EL (cell line): ENCODE data around the gene SERTAD1.
"Not testable (repeated sequence)": the region's sequence is repeated elsewhere in the genome, so short reads cannot be mapped to it uniquely, and the experiment has no call there.

ENCODE experiments used
- DNase-seq: peaks from one replicate; pipeline ENCODE4 v3.0.0-alpha.2; 2016

SERTAD1 gene

DNA sequence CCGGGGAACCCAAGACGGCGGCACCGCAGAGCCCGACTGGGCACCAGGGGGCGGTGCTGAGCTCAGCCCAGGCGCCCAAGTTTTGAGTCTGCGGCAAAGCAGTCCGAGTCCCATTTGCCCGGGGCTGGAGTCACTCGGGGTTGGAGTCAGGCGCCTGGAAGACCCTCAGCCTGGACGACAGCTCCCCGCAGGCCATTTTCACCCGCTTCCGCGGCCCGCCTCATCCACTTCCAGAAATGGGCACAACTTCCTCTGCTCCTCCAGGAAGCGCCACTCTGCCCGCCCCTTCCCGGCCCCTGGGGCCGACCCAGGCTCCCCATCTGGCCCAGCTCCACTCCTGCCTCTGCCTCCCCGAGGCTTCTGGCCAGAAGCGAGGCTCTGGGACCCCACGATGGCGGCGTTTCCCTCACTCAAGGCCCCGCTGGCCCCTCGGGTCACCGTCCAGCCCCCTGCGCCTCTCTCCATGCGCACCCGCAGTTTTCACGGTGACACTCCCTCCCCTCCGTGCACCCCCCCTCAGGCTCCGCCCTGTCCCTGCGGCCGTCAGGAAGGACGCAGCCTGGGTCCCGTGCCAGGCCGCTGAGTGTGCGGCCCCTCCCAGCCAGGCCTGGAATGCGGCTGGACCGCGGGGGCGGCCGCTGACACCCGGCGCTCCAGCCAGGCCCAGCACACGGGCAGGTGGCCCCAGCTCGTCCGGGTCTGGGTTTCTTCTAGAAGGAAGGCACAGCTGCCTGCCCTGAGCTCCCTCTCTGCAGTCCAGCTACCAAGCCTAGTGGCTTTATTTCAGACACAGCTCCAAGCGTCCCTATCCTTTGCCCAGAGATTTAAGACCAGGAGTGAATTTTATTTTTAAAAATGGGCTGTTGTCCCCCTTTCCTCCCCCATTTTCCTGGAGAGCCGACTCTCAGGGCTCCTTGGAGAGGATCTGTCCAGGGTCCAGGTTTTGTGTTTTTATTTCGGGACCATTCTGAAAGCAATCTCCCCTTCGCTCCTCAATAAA, 4.7 kb downstream of the SERTAD1 start:
- peak; percentile 95 for DNase-seq

DNA sequence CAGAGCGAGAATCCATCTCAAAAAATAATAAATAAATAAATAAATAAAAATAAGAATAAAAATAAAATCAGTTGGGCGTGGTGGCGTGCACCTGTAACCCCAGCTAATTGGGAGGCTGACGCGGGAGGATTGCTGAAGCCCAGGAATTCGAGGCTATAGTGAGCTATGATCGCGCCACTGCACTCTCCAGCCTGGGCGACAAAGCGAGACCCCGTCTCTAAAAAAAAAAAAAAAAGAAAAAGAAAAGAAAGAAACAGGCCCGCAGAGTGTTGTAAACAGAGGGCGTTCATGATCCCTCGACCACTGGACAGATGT, 5.4 kb downstream of the SERTAD1 start:
- no peak for DNase-seq

DNA sequence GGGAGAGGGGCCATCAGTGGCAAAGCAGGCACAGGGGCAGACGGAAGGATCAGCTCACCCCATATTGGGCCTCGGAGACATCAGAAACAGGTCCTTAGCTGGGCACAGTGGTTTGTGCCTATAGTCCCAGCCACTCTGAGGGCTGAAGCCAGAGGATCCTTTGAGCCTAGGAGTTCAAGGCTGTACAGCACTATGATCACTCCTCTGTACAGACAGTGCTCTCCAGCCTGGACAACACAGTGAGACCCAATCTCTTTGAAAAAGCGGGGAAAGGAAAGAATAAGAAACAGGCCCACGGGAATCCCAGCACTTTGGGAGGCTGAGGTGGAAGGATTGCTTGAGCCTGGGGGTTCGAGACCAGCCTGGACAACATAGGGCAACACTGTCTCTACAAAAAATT, 6.0 kb downstream of the SERTAD1 start:
- DNase-seq = no peak

DNA sequence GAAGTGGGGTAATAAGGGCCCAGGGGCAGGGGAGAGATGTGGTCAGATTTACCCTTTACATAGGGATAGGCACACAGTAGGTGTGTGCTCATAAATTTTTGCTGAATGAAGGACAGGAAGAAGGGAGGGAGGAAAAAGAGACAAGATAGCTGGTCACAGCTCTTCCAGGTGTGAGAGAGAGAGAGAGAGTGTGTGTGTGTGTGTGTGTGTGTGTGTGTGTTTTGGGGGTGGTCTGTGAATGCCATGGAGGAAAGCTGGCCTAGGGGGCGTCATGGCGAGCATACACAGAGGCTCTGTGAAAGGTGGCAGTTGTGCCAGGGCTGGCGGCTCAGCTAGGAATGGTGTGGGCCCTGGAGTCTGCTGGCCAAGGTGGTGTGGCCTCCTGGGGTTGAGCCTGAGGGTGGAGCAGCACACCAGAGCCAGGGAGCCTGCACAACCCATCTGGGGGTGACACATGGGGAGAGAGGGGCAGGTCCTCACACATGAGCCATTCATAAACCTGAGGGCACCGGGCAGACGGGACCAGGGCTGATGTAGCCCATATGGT, 6.7 kb downstream of the SERTAD1 start:
- DNase-seq = no peak

DNA sequence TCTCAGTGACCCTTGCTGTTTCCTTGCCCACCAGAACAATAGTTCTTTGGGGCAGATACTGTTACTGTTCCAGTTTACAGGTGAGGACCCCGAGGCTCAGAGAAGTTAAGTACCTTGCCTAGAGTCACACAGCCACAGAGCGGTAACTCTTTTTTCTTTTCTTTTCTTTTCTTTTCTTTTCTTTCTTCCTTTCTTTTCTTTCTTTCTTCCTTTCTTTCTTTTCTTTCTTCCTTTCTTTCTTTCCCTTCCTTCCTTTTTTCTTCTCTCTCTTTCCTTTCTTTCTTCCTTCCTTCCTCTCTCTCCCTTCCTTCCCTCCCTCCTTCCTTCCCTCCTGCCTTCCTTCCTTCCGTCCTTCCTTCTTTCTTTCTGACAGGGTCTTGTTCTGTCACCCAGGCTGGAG, 7.8 kb downstream of the SERTAD1 start:
- no peak for DNase-seq

DNA sequence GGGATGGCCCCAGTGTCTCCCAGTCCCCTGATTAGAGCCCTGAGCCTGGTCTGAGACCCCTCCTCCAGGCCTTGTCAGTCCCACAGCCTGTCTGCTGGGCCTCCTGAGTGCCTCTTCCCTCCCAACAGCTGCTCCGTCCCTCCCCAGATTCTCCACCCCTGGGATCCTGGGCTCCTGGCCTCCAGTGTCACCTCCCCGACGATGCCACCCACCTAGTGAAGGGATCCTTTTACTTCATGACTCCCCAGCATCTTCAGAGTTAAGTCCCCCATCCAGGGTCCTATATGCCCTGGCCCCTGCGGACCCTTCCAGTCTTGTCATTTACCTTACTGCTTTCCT, 8.2 kb downstream of the SERTAD1 start:
- no peak for DNase-seq

DNA sequence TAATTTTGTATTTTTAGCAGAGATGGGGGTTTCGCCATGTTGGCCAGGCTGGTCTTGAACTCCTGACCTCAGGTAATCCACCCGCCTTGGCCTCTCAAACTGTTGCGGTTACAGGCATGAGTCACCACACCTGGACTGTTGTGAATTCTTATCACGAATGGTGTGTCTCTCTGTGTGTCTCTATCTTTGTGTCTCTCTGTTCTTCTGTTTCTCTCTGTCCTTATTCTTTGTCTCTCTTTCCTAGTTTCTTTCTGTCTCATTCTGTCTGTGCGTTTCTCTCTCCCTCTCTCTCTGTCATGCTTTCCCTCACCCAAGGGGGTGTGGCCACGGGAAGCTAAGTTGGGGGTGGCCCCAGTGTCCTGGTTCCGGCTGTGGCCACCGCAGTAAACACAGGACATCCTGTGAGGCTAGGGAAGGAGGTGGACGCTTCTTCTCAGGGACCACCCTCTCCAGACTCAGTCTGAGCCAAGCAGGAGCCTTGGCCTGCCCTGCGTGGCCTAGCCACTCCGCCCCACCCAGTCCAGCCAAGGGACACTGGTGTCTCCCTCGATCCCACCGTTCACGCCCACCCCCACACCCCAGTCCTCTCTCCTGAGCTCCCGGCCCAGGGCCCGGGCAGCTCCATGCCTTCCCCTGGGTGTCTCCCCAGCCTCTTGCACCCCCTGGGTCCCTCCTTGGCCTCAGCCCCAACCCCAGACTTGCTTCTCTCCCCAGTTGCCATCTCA, 8.7 kb downstream of the SERTAD1 start:
- peak; percentile 53 for DNase-seq

DNA sequence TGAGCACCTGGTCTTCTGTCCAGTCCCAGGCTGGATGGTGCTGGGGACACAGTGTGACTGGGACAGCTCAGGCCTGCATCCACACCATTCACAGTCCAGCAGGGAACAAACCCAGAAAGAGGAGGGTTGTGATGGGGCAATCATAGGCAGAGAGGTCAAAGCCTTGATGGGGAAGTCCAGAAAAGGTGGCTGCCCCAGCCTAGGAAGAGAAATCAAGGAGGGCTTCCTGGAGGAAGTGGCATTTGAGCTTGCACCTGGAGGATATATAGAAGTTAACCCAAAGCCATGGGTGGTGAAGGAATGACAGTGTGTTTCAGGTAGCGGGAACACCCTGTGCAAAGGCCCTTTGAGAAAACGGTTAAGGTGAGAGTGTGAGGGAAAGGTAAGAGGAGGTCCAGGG, 10.0 kb downstream of the SERTAD1 start:
- no peak for DNase-seq

DNA sequence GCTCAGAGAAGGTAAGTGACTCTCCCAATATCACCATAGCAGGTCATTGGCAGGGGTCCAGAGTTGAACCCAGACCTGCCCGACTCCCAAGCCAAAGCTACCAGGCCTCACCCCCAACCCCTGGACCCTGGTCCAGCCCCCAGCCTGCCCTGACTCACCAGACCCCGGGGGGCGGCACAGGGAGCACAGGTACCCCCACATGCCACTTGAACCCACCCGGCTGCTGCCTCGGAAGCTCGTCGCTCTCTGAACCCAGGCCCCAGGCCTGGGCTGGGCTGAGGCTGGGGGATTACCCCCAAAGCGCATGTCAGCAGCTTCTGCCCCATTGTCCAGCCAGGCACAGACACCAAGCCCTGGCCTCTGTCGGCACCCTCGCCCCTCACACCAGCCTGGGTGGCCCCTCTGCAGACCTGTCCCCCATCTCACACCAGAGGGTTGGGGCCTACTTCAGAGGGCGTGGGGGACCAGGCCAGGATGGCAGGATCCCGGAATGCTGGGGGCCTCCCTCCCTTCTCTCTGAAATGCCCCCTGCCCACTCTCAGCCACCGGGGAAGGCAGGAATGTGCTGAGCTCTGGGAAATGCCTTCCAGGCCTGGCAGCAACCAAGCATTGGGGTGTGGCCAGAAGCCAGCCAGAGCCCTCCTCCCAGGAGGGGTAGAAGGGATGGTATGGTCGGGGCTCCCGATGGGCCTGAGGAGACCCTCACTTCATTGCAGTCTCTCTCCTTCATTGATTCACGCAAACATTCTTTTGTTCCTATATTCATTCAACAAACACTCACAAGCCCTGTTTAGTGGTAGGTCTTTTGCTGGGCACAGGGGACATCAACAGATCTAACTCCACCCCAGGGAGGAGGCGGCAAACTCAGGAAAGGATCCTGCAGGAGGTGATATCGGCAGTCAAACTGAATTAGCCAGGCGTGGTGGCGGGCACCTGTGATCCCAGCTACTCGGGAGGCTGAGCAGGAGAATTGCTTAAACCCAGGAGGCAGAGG, 11.0 kb downstream of the SERTAD1 start:
- DNase-seq = no peak

DNA sequence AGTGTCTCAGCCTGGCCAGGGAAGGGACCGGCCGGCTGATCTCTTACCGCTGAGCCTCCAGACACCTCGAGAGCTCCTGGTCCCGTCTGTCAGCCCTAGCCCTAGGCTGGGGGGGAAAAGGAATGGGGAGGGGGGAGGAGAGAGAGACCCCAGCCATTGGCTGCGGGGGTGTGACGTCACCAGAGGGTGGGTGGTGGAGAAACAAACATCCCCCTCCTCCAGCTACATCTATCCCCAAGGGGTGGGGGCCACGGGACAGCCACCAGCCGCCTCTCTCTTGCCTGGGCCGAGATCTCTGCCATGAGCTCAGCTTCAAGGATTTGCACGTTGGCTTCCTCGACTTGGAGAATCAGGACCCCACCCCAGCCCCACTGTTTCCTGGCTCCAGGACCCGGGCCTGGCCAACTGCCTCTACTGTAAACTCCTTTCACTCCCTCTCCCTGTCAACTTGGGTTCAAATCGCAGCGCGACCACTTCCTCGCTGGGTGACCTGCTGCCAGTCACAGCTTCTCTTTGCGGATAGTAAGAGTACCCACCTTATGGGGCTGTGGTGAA, 12.4 kb downstream of the SERTAD1 start, which contains the start of gene PRX:
Gene PRX, minus strand, starts transcription at position 88 of the 555 bp plus-strand sequence. CDS start 5,446 bp downstream, outside the sequence.
- DNase-seq = no peak

DNA sequence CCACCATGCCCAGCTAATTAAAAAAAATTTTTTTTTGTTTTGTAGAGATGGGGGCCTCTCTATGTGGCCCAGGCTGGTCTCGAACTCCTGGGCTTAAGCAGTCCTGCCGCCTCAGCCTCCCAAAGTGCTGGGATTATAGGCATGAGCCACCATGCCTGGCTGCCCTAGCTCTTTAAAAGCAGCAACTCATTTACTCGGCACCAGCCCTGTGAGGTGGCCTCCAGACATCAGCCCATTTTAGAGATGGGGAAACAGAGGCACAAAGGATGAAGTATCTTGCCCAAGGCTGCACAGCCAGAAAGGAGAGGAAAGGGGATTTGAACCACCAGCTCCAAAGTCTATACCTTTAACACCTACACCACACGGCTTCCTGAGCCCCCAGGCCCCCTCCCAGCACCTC, 12.9 kb downstream of the SERTAD1 start:
- DNase-seq = no peak

DNA sequence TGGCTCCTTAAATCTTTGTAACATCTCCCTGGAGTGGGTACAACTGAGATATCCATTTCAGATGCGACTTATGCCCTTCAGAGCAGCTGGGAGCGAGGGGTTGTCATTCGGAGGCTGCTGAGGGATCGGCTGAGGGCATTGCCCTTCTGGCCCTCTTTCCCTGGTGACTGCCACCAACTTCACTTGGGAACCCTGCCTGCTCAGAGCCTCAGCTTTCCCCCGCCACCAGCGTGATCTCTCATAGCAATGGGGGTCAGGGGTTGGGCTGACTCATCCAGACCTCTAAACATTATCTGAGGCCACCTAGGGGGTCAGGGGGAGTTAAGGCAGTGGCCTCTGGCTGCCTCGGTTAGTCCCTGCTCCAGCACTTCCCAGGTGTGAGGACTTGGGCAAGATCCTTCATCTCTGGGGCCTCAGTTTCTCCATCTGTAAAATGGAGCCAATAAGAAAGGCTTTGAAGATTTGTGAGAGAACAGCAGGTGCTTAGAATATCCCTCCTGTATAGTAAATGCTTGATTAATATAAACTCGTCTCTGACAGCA, 13.8 kb downstream of the SERTAD1 start:
- no peak for DNase-seq

DNA sequence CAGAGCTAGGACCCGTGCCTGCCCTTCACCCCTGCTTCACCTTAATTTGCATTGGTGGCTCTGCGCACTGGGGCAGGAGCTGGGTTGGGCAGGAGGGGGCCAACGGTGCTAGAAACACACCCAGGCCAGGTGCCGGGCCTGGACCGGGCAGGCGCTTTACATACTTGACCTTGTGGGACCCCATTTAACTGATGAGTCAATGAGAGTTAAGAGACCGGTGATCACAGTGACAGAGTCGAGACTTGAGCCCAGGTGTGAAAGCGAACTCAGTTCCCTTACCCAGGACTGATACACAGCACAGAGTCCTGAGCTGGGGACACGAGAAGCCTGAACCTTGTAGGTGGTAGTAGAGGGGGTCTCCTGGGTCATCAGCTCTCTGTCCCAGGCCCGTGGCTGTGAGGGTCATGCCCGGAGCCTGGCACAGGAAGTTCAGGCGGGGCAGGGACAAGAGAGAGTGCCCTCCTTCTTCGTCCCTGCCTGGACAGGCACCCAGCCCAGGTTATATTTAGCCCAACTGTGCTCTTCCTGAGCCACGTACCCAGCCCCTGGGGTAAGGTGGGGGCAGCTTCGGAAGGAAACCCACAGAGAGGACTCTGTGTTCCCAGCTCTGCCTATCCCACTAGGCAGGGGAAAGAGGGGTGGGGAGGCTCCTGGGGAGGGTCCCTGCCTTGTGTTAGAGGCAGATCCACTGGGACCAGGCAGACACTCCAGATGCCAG, 14.5 kb downstream of the SERTAD1 start:
- DNase-seq = no peak

DNA sequence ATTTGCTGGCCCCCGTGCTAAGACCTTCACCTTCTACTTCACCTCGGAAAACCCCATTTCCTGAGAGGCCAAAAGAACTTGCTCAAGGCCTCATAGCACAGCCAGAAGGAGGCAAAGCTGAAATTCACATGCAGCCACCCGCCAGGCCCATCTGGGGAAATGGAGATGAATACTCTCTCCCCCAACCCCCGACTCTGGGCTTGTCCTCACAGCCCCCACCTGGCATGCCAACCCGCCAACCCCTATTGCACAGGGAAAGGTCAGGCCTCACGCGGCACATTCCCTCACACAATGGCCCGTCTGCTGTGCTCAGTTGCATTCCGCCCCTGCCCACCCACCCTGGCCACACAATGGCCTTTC, 15.8 kb downstream of the SERTAD1 start:
- DNase-seq = no peak

DNA sequence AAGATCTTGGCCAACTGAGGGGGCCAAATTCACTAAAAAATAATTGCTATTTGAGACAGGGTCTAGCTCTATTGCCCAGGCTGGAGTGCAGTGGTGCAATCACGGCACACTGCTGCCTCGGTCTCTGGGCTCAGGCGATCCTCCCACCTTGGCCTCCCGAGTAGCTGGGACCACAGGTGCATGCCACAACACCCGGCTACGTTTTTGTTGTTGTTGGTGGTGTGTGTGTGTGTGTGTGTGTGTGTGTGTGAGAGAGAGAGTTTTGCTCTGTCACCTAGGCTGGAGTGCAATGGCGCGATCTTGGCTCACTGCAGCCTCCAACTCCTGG, 17.2 kb downstream of the SERTAD1 start:
- DNase-seq = not testable (repeated sequence)

DNA sequence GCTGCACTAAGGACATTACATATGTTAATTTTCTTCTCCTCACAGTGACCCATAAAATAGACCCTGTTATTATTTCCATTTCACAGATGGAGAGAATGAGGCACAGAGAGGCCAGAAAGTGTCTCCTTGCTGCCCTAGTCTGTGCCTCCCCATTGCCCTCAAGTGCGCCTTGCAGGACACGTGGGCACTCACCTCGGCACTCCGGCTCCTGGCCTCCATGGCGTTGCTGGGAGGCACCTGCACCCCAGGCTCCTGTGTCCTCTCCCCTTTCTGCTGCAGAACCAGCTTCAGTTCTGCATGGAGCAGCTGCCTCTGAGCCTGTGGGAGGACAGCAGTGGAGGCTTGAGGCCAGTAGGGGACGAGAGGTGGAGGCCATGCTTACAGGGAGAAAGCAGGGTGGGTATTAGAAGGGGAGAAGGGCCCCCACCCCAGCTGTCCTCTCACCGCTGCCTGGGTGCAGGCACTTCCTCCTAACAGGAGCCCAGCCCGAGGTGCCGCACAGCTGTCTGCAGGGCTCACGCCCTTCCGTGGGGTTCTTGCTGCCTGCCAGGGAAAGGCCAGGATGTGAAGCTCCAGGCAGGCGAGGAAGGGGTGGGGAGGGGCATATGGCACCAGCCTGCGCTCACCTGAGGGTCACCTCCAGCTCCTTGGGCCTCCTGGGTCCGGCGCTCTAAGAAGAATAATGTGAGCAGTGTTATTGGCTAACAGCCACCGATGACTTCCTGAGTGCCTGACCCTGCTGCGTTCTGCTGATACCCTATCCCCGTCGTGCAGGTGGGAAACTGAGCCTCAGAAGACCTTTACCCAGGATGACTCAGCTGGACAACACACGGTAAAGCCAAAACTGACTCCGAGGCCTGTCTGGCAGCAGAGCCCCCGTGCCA, 17.8 kb downstream of the SERTAD1 start:
- DNase-seq = no peak

DNA sequence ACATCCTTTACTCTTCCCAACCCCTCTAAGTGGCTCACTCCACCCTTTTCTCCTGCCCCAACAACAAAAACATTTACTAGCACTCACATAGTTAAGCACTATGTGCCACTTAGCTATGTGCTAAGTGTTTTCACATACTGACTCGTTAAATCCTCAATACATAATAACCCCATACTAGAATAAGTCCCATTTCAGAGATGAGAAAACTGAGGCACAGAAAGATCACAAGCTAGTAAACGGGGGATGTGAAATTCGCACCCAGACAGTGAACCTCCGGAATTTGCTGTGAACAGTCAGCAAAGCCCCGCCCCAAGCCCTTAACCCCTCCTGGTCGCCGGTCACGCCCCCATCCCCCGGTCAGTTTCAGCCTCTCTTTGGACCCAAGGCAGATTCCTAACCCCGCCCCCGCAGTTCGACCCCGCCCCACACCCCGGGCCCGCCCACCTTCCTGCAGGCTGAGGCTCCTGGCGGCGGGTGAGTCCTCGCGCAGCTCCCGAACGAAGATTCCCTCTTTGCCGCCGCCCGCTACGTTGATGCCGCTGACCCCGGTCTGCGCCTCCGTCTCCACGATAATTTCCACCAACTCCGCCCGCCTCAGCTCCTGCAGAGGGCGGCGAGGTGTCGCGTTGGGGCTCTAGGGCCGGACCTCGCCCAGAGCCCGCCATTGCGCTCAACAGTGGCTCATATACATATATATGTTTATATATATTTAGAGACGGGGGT, 22.4 kb downstream of the SERTAD1 start:
- peak; percentile 92 for DNase-seq

DNA sequence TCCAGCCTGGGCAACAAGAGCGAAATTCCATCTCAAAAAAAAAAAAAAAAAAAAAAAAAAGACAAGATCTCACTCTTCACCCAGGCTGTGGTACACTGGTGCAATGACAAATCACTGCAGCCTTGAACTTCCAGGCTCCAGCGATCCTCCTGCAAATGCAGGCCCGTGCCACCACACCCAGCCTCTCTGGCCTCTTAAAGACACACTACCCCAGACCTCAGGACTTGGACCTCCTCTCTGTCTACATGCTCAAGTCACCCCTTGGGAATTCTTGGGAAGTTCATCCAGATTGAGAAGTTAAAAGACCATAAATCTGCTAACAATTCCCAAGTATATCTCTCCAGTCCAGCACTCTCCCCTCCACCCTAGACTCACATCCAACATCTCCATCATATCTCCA, 25.2 kb downstream of the SERTAD1 start:
- DNase-seq = no peak

DNA sequence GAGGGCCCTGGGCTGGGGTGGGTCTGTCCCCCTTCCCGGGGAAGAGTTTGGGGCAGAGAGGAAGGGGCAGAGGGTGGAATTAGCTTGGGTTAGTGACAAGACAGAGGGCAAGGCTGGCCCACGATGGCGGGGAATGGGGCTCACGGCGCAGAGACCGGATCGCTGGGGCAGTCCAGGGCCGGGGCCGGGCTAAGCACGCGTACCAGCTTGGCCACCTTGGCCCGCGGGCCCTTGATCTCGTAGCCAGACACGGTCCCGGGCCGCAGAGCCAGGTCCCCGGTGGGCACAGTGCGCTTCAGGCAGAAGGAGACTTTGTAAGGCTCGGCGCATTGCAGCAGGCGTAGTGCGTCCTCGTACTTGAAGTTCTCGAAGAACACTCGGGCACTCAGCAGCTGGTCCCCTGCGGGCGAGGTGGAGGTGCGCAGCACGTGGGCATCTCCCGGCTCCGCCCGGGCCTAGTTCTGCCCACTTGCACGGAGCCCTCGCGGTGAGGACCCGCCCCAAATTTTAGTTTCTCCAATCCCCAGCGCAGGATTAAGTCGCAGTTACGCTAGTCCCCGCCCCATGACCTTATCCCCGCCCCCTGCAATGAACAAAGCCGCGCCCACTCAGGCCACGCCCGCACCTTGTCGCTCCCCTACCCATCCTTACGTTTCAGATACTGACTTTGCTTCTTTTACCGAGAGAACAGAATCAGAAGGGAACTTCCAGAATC, 27.2 kb downstream of the SERTAD1 start:
- no peak for DNase-seq
